GM19240 (cell line): ENCODE data around the gene STARD8.
"Not testable (repeated sequence)": the region's sequence is repeated elsewhere in the genome, so short reads cannot be mapped to it uniquely, and the experiment has no call there.

Experiments used
- DNase-seq: peaks from one replicate; pipeline ENCODE4 v3.0.0; 2011; ENCODE audit warnings: low spot score; ENCODE audit not compliant: insufficient read length

STARD8 gene

GRCh38 chrX:68647156-68647957, at the start of gene STARD8:
TSS of gene STARD8 (plus strand) at chrX:68647666. CDS start at chrX:68647883, 217 bp downstream.
- DNase-seq: no peak

GRCh38 chrX:68598841-68599240, 48.6 kb upstream of the STARD8 start:
- DNase-seq: no peak

DNA sequence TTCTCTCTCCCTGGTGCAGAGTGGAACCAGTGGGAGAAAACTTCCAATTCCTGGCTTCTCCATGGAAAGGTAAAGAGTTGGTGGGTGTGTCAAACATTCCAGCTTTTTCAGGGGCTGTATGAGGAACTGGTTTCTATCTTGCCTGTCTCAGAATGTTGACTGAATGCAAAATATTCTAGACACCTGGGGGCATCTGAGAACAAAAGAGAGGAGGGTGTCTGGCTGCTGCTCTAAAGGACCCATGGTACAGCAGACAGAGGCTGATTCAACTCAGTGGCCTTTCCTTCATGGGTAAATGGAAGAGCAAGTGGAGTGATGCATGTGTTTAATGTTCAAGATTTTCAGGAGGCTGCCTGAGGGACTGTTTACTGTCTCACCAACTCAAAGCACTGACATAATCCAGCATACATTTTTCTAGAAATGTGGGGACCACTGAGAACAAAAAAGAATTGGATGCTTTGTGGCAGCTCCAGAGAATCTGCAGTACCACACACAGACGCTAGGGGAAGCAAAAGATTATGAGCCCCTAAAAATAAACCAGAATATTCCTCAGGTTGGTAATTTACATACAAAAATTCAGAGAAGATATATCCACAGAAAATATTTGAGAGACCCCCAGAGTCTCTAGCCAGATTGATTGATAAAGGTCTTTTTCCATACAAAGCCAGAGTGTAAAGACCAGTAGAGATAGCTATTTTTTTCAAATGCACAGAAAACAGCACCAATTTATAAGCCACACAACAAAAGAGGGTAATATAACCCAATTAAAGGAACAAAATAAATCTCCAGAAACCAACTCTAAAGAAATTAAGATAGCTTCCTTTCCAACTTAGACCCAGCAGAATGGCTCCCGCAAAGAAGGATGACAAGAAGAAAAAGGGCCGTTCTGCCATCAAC, 48.0 kb upstream of the STARD8 start:
- DNase-seq: no peak

GRCh38 chrX:68604216-68604615, 43.2 kb upstream of the STARD8 start:
- DNase-seq: not testable (repeated sequence)

DNA sequence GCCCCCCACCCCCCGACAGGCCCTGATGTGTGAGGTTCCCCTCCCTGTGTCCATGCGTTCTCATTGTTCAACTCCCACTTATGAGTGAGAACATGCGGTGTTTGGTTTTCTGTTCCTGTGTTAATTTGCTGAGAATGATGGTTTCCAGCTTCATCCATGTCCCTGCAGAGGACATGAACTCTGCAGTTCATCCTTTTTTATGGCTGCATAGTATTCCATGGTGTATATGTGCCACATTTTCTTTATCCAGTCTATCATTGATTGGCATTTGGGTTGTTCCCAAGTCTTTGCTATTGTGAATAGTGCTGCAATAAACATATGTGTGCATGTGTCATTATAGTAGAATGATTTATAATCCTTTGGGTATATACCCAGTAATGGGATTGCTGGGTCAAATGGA, 32.7 kb upstream of the STARD8 start:
- not testable (repeated sequence) for DNase-seq

DNA sequence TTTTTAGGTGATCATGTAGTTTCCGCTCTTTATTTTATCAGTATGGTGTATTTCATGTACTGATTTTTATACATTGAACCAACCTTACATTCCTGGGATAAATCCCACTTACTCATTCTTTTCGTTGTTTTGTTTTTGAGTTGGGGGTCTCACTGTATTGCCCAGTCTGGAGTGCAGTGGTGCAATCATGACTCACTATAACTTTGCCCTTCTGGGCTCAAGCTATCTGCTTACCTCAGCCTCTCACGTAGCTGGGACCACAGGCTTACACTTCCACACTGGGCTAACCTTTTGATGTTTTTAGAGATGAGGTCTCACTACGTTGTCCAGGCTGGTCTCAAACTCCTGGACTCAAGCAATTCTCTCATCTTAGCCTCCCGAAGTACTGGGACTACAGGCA, 19.5 kb upstream of the STARD8 start:
- DNase-seq: no peak

- not testable (repeated sequence) for DNase-seq
Measured at GRCh38 chrX:68629936-68630335, 17.5 kb upstream of the STARD8 start.

DNA sequence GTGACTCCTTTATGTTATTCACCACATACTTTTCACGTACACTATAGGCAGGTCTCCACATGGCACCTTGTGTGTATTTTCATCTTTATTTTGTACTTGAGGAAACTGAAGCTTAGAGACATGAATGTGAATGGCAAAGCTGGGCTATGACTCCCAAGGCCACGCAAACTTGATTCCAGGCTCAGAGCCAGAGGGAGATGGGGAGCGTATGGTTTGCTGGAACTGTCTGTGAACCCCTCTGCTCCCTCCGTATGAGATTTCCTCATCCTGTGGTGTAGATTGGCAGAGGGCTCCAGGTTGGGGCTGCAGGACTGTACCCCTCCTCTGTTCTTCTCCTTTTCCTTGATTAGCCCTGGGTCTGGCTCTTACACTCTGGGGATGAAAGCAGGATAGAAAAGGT, 16.1 kb upstream of the STARD8 start:
- DNase-seq: no peak

- no peak for DNase-seq
Measured at GRCh38 chrX:68632491-68632890, 15.0 kb upstream of the STARD8 start.

DNA sequence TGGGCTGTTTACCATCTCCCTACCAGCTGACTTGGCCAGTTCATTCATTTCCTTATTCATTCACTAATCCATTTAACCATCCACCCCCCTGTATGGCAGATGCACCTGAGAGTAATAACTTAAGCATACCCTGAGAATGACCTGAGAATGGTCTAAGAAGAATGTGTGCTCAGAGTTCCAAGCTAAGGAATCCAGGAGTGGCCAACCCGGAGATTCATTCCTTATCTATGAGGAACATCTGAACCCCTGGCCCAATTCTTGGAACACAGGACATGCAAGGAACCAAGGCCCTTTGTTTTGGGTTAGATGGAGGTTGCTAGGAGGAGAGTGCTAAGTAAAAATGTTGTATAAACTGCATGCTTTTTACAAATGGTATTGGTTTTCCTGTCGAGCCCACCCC, 13.5 kb upstream of the STARD8 start:
- DNase-seq: no peak

DNA sequence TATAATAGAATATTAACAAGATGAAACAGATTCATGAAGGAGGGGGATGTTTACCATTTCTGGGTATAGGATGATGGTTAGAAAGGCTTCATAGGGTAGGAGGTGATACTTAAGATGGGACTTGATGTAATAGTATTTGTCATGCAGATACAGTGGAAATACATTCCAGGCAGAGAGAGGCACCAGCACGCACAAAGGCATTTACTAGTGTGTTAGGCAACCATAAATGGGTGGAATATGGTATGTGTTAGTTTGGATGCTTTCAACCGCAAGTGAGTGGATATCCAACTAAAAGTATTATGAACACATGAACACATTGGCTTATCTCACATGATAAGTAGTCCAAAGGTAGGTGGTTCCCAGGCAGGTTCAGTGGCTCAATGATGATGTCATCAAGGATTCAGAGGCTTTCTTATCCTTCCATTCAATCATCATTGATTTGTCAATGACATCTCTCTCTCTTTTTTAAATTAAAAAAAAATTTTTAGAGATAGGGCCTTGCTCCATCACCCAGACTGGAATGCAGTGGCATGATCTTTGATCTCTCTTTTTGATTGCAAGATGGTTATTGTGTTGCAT, 12.7 kb upstream of the STARD8 start:
- DNase-seq: no peak

DNA sequence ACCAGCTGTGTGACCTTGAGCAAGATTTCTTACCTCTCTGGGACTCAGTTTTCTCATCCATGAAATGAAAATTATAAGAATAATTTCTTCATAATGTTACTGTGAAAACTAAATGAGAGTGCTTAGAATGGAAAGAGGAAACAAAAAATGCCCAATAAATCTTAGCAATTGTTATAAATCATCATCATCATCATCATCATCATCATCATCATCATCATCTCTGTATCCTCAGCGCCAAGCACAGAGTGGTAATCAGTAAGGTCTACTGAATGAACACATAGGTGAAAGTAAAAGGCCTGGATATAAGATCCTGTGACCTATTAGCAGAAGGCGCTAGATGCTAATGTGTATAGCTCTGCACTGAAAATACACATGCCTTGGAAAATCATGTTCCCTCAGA, 6.8 kb upstream of the STARD8 start:
- no peak for DNase-seq

GRCh38 chrX:68644861-68645260, 2.6 kb upstream of the STARD8 start:
- DNase-seq: no peak

- no peak for DNase-seq
Measured at GRCh38 chrX:68646421-68646820, 1.0 kb upstream of the STARD8 start.

GRCh38 chrX:68648960-68649359, 1.5 kb downstream of the STARD8 start:
- DNase-seq: no peak

DNA sequence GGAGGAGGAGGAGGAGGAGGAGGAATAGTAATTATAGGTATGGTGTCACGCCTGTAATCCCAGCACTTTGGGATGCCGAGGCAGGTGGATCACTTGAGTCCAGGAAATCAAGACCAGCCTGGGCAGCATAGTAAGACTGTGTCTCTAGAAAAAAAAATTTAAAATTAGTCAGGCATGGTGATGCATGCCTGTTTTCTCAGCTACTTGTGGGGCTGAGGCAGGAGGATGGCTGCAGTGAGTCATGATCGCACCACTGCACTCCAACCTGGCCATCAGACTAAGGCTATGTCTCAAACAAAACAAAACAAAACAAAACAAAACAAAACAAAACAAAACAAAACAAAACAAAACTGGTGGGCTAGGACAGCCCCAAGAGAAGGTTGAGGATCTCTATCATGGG, 3.0 kb downstream of the STARD8 start:
- no peak for DNase-seq

- no peak for DNase-seq
Measured at GRCh38 chrX:68651110-68651509, 3.6 kb downstream of the STARD8 start.

DNA sequence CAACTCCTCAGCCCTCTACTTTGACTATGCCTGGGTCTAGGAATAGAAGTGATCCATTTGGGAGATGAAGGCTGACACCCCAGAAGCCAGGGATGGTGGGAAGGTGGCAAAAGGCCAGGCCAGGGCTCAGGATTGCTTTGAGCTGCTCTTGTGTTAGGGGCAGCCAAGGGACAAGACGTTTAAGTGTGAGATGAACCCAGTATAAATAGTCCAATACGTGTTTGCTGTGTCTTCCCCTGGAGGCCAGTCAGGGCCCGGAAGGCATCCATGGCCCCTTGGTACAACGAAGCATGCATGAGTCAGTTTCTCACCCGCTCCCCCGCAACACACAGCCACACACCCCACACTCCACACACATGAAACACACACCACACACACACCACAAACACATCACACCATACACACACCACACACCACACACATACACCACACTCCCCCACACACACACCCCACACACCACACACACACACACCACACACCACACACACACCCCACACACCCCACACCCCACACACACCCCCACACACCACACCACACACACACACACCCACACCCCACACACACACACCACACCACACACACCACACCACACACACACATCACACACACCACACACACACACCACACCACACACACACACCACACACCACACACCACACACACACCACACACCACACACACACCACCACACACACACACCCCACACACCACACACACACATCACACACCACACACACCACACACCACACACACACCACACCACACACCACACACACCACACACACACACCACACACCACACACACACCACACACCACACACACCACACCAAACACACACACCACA, 5.1 kb downstream of the STARD8 start:
- no peak for DNase-seq

- no peak for DNase-seq
Measured at GRCh38 chrX:68654693-68655092, 7.2 kb downstream of the STARD8 start.

GRCh38 chrX:68656473-68656872, 9.0 kb downstream of the STARD8 start:
- not testable (repeated sequence) for DNase-seq

DNA sequence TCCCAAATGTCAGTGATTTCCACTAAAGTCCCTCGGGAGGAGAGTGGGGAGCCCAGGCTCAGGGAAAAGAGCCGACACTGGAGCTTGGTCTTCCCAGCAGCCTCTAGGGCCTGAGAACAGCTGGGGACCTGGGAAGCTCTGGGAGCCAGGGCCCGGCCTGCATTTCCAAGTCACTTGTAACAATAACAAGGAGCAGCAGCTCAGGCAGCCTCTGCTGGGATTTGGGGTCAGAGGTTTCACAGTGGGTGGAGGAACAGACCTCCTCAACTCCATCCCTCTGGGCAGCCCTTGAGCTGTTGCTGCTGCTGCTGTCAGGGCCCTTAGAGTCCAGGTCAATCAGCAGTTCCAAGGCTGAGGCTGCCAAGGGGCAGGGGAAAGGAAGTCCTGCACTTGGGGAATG, 11.1 kb downstream of the STARD8 start:
- DNase-seq: no peak
